Femur (tissue), 1 donor: ENCODE data around the gene G3BP1.
"Not testable (repeated sequence)": the region's sequence is repeated elsewhere in the genome, so short reads cannot be mapped to it uniquely, and the experiment has no call there.

ENCODE experiments used
- DNase-seq: peaks from one replicate; pipeline ENCODE4 v3.0.0-alpha.2; 2017

G3BP1 gene

DNA sequence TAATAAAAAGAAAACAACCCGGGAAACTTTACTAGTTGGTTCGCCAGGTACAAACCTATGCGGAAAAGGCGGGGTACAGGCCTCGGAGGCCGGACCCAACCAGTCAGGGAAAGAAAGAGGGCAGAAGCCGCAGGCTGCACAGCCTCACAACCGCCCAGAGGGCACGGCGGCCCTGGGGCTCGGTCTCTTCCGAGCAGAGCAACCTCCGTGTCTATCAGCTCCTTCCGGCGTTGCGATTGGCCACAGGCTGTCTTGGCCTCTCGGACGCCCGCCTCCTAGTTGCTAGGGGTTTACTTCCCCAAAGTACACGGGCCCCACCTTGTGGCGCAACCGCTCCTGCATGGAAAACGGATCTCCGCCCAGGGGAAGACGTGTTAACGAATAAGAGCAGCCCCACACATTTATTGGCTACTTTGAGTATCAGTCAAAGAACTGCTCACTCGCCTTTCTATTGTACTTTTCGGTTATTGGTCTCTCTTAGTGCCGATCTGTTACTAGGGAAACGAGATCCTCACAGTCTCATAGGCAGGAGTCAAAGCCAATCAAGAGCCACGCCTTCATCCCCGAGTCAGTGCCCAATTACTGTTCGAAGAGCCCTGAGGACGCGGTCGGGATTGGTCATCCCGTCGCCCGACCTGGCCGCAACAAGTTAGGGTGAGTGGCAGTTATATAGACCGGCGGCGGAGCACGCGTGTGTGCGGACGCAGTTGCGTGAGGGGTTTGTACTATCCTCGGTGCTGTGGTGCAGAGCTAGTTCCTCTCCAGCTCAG, at the start of gene G3BP1:
Gene G3BP1, plus strand, starts transcription at position 696 of the 770 bp plus-strand sequence. CDS start 14,667 bp downstream, outside the sequence.
- peak; percentile 100 for DNase-seq

DNA sequence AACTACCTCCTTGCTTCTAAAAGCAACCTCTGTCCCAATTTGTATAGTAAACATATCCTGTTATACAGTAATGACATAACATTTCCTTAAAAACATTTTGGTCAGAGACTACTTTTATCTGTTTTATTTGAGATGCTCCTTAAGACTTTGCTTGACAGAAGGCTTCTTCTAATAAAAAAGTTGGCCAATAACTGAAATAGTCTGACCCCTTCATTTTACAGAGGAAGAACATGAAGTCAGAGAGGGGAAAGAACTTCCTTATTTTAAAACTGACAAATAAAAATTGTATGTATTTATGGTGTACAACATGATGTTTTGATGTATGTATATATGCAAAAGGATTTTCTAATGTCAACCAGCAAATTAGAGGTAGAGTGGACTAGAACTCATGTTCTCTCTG, 49.2 kb upstream of the G3BP1 start:
- DNase-seq, result no peak

DNA sequence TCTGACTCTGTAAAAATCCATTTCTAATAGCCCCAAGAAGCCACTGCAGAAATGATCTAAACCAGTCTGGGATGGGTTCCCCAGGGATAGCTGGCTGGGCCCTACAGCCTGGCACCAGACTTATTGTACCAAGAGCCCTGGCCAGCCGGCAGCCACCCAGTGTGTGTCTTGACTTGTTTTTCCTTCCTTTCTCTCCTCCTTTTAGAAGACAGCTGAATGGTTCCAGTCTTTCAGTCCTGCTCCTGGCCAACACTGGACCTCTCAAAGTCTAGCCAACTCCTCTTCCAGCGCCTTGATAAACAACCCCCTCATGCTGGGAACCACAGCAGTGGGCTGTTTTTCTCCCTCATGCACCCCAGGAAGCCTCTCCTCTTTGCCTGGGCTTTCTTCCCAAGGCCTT, 47.4 kb upstream of the G3BP1 start:
- no peak for DNase-seq

DNA sequence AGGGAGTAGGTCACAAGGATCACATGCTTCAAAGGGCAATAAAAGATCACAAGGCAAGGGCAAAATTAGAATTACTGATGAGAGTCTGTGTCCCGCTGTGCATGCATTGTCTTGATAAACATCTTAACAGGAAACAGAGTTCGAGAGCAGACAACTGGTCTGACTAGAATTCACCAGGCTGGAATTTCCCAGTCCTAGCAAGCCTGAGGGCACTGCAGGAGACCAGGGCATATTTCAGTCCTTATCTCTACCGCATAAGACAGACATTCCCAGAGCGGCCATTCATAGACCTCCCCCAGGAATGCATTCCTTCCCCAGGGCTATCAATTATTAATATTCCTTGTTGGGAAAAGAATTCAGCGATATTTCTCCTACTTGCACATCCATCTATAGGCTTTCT, 42.2 kb upstream of the G3BP1 start:
- DNase-seq, result not testable (repeated sequence)

DNA sequence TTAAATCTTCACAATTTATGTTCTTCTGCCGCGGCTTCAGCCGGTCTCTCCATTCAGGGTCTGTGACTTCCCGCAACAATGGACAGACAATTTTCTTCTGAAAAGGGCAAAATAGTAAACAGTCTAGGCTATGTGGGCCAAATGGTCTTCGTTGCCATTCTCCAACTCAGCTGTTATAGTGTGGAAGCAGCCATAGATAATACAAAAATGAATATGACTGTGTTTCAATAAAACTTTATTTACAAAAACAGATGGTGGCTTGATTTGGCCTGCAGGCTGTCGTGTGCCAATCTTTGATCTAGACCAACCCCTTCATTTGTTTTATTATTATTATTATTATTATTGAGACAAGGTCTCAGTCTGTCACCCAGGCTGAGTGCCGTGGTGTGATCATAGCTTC, 41.4 kb upstream of the G3BP1 start:
- no peak for DNase-seq

DNA sequence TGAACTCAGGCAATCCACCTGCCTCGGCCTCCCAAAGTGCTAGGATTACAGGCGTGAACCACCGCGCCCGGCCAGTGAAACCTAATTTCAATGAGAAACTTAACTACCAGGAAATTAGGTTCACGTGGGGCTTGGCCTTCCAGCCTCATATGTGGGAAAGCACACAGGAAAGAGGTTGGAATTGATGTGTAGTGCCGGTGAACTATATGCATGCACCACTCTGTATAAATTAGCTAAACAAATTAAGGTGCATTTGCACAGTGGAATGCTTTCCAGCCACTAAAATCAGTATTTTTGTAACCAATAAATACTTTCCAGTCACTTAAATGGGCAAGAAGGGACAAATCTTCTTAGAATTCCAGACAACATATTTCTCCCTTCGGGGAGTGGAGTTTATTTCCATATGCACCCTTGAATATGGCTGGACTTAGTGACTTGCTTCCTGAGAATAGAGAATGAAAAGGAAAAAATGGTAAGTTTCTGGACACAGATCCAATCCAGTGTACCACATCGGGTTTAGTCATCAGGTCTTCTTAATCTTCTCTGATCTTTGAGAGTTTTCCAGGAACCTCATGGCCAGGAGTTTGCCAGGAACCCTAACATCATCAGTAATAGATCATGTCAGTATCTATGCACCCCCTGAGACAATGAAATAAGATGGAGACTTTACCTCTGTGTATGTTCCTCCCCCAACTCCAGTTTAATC, 38.2 kb upstream of the G3BP1 start:
- DNase-seq, result no peak

DNA sequence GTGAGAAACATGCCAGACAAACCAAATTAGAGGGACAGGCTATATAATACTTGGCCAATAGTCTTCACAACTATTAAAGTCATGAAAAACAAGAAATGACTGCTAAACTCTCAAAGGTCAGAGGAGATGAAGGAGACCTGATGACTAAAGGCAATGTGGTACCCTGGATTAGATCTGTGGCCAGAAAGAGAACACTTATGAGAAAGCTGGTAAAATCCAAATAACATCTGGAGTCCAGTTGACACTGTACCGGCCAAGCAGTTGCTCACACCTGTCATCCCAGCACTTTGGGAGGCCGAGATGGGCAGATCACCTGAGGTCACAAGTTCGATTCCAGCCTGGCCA, 37.7 kb upstream of the G3BP1 start:
- DNase-seq, result no peak

DNA sequence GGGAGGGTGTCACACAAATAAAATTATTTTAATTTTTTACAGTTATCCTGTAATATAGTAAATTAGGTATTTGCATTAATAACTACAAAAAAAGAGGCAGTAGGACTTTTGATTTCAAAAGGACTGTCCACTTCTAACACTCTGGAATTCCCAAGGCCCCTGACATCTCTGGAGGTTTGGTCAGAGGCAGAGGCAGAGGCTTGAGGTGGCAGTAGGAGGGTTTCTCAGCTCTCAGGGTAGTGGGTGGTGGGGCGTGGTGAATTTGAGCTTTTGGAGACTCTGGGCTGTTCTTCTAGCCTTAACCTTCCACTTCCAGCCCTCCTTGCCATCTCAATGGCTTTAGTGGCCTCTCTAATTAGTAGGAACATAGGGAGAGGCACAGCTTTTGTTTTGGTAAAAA, 36.1 kb upstream of the G3BP1 start:
- DNase-seq, result no peak

DNA sequence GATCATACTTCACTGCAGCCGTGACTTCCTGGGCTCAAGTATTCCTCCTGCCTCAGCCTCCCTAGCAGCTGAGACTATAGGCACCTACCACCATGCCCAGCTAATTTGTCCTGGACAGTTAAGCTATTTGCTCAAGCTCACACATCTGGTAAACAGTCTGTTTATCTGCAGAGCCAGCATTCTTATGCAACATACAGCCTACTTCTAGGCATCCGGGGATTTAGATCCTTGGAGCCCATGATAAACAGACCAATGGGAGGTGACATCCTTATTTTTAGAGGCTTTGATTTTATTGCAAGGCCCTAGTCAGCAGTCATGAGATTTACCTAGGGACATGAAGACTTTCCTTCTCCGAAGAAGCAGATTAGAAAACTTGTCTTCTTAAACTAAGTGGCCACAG, 34.3 kb upstream of the G3BP1 start:
- DNase-seq, result no peak

DNA sequence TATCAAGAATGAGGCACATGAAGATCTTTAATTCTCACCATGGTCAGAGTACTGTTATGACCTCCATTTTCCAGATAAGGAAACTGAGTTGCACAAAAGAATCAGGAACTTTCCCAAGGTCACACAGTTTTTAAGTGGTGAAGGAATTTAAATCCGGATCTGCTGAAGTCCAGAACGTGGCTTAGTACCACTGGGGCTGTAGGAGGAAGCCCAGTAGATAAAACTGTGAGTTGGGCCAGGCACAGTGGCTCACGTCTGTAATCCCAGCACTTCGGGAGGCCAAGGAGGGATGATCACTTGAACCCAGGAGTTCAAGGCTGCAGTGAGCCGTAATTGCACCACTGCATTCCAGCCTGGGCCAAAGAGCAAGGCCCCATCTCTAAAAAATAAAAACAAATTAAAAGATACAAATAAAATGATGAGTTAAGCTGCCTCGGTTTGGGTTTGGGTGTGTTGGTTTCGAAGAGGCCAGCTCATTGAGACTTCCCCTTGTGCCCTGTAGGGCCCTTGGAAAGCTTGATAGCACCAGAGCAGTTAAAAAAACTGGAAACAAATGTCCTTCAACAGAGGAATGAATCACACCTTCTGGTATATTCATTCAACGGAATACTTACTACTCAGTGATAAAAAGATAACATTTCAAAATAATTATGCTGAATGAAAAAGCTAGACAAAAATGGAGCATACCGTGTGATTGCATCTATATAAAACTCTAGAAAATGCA, 33.5 kb upstream of the G3BP1 start:
- DNase-seq, result no peak

DNA sequence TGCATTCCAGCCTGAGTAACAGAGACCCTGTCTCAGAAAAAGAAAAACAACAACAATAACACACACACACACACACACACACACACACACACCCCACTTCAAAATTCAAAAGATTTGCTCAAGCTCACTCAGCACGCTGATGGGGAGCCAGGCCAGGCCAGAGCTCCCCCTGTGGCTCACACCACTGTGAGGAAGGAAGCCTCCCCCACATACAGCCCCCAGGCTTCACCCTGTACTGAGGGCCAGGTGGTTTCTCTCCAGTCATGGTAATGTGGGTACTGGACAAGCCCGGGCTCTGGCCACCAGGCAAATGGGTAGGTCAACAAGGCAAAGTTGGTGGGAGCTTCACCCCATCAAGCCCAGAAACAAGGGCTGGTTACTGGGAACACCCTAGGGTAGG, 32.4 kb upstream of the G3BP1 start:
- DNase-seq, result no peak

DNA sequence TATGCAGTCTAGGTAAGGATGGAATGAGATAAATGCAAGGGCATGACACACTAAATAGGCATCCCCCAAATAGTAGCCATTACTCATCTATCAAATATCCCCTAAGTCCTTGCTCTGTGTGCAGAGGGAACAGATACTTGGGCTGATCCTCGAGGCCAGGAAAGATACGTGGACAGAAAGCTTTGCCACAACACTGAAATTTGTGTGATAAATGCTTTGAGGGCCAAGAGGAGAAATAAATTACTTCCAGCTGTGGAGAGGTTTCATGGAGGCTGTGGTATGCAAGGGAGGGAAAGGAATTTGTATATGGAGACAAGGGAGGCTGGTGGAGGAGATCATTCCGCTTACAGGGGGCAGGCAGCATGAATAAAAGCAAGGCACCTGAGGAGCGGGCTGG, 31.8 kb upstream of the G3BP1 start:
- DNase-seq, result no peak

DNA sequence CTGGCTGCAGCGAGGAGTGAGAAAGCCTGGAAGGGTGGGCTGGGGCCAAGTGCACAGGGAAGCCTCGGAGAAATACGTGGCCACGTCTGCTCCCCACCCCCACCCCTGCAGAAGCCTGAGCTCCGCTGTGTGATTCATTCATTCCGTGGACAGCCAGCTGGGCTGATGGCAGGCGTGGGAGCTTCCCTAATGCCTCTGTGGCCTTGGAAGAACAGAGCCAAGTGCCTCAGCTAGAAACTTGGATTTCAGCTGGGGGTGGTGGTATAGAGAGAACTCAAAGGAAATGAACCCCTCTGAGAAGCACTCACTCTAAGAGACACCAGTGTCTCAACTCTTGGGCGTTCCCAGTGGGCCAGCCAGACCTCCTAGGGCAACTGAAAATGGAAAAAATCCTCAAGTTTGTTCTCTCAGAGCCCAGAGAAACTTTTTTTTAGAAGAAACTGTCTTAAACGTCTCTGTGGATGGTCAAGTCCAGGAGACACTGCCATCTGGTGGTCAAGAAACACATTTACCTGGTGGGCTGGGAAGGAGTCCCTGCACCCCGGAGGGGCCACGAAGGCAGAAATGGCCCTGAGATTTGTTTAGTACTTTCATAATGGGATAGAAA, 31.3 kb upstream of the G3BP1 start:
- DNase-seq, result peak; percentile 92

DNA sequence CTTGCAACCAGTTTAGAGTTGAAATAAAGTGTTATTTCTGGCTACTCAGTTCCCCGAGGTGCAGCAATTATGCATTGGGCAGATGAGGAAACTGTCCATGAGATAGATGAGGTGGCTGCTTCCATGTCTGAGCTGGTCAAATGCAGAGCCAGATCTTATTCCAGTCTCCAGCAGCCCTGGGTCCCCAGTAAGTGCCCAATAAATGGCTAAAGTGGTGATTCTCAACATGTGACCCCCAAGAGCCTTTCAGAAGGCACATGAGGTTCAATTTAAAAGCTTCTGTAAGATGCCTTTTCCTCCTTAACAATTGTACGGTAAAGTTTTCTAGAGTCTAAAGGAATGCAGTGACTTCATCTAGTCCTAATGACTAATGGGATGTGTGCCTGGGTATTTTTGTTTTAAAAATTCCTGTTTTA, 30.8 kb upstream of the G3BP1 start:
- no peak for DNase-seq

DNA sequence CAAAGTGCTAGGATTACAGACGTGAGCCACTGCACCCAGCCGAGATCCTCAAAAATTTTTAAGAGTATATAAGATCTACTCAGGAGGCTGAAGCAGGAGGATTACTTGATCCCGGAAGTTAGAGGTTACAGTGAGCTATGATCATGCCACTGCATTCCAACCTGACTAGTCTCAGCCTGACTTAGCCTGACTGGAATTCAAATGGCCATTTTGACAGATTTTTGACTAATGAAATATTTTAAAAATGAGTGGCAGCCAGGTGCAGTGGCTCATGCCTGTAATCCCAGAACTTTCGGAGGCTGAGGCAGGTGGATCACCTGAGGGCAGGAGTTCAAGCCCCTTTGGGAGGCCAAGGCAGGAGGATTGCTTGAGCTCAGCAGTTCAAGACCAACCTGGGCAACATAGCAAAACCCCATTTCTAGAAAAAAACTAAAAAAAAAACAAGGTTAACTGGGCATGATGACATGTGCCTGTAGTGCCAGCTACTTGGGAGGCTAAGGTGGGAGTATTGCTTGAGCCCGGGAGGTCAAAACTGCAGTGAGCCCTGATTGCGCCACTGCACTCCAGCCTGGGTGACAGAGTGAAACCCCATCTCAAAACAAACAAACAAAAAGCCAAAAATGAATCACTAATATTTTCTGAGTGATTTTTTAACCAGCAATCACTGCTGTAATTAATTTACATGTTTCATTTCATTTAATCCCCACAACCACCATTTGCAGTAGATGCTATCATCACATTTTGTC, 29.9 kb upstream of the G3BP1 start:
- DNase-seq, result no peak

DNA sequence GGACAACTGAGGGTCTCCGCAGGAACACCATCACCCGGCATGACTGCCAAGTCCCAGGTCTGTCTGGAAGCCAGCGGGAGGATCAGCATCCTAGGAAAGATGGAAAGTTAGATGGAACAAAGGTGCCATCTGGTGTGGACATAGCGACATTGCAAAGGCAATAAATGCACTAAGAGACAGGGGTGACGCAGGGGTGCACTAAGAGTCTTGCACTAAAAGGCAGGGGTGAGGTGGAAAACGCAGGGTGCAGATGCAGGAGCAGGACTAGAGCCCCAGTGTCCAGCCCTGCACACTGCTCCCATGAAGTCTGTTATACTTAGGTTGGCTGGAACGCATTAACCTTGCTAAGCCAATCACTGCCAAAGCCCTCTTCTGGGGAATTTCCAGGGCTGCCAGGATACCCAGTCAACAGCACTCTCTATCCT, 28.9 kb upstream of the G3BP1 start:
- peak; percentile 79 for DNase-seq

DNA sequence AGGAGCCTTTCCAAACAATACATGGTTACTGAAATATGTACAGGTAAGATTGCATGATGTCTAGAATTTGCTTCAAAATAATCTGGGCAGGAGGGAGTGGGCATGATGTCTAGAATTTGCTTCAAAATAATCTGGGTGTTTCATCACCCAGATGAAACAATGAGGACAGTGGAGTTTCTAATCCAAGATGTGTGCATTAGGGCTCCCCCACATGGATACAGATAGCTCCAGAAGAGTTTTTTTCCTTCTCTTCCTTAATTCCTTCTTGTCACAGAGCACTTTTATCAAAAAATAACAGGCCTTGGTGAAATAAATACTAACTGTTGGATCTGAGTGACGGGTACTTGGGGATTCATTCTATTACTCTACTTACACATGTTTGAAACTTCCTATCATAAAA, 28.2 kb upstream of the G3BP1 start:
- DNase-seq, result no peak

DNA sequence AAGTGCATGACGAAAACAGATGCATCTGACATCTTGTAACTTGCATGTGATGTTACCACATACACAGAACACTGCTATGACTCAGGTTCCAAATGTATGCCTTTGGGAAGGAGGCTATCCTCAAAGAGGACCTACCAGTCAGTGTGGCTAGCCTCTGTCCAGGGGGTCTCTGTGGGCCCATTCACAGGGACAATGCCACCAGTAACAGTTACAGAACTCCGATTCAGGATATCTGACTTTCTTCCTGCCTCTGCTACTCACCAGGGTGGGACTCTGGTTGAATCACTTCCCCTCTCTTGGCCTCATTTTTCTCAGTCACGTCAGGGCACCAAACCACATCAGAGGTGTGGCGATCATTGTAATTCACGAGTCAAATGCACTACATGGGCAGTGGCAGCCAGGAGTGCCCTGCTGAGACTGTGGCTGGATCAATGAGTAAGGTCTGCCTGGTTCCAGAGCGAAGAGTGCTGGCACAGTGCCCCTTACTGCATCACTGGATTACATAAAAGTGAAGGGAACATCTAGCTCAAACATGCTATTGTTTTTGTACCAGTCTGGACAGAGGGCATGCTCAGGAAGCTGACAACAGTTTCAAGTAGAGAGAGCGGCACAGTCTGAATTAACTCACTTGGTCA, 26.6 kb upstream of the G3BP1 start:
- no peak for DNase-seq

DNA sequence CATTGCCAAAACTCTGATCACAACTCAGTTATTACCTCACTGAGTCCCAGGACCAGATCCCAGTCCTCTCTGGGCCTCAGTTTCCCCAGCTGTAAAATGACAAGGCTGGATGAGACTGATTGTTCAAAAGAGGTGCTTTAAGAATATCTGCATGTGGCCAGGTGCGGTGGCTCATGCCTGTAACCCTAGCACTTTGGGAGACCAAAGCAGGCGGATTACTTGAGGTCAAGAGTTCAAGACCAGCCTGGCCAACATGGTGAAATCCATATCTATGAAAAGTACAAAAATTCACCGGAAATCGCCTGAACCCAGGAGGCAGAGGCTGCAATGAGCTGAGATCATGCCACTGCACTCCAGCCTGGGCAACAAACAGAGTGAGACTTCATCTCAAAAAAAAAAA, 21.6 kb upstream of the G3BP1 start:
- DNase-seq, result no peak

DNA sequence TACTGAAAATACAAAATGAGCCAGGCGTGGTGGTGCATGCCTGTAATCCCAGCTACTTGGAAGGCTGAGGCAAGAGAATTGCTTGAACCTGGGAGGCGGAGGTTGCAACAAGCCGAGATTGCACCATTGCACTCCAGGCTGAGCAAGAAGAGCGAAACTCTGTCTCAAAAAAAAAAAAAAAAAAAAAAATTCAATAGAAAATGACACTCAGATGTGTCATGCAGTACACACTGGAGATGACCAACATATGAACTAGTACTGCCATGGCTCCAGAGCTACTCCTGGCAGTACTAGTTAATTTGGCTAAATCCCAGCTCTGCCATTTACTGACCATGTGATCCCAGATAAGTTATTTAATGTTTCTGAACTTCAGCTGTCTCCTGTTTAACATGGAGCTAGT, 20.7 kb upstream of the G3BP1 start:
- DNase-seq, result no peak

DNA sequence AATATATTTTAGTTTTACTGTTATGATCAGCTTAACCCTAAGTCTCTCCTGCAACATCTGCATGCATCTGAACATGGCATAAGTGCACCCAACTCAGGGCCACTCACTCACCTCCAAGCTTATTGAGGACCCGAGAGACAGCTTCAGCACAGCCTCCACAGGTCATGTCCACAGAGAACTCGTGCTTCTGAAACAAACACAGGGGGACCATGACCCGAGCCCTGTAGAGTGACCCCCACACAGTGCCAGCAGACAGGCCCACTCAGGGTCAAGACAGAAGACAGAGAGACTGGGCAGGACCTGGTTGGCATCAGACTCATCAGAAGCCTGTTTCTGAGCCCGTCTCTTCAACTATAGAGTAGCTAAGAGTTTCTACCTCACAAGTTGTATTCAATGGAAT, 20.2 kb upstream of the G3BP1 start:
- no peak for DNase-seq

DNA sequence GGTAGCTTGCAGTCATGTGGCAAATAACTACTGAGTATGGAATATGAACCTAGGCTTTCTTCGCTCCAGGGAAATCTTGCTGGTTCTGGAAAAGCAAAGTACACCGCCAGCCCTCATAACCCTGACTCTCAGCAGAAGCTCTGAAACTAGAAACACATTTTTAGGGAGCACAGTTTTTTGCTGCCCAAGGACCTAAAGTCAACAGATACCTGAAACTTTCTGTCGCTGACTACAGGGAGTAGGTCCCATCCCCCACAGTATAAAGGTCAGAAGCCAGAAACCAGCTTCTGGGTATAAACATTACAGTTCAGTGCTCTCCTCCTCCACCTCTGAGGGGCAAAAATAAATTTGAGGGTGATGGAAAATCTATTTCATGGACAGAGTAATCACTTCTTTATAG, 16.4 kb upstream of the G3BP1 start:
- DNase-seq, result no peak
